PC-9 (cell line): ENCODE data around the gene SCNN1B.

Experiments used
- EZH2 ChIP-seq: fragments of 200-600 bp; sonication (generic); IDR thresholded peaks from 2 replicates; pipeline ENCODE4 v1.8.0; 2017; ENCODE audit warnings: antibody characterized with exemption, low read depth
- TF ChIP-seq, protein P1 (sequence below): fragments of 200-600 bp; sonication (generic); conservative IDR thresholded peaks from 2 replicates; pipeline ENCODE4 v1.6.1; 2017; ENCODE audit warnings: mixed run types, antibody characterized with exemption, mild to moderate bottlenecking, moderate library complexity

DNA sequence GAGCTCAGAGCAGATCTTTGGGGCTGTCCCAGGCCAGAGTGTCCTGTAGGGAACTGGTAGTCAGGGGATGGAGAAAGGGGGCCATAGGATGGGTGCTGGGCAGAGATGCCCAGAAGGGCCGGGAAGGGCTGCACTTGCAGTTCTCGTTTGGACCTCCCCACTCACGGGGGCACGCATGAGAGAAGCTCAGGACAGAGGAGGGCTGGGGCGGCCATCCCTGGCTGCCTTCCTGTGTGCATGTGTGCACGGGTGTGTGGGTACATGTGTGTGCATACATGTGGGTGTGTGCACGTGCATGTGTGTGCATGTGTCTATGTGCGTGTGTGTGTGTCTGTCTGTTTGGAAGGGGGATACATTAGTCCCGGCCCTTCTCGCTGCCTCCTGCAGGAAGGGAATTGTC lies 77.6 kb downstream of the SCNN1B start:
- TF ChIP-seq, protein P1, sequence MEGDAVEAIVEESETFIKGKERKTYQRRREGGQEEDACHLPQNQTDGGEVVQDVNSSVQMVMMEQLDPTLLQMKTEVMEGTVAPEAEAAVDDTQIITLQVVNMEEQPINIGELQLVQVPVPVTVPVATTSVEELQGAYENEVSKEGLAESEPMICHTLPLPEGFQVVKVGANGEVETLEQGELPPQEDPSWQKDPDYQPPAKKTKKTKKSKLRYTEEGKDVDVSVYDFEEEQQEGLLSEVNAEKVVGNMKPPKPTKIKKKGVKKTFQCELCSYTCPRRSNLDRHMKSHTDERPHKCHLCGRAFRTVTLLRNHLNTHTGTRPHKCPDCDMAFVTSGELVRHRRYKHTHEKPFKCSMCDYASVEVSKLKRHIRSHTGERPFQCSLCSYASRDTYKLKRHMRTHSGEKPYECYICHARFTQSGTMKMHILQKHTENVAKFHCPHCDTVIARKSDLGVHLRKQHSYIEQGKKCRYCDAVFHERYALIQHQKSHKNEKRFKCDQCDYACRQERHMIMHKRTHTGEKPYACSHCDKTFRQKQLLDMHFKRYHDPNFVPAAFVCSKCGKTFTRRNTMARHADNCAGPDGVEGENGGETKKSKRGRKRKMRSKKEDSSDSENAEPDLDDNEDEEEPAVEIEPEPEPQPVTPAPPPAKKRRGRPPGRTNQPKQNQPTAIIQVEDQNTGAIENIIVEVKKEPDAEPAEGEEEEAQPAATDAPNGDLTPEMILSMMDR: no peak
- TF ChIP-seq EZH2: no peak
